Ecto neural progenitor cell (in vitro differentiated cells): ENCODE data around the gene CDC42.
"Not testable (repeated sequence)": the region's sequence is repeated elsewhere in the genome, so short reads cannot be mapped to it uniquely, and the experiment has no call there.

ENCODE experiments used
- DNase-seq: peaks from one replicate; pipeline ENCODE4 v3.0.0-alpha.2; 2018; ENCODE audit warnings: low spot score

Gene CDC42

DNA sequence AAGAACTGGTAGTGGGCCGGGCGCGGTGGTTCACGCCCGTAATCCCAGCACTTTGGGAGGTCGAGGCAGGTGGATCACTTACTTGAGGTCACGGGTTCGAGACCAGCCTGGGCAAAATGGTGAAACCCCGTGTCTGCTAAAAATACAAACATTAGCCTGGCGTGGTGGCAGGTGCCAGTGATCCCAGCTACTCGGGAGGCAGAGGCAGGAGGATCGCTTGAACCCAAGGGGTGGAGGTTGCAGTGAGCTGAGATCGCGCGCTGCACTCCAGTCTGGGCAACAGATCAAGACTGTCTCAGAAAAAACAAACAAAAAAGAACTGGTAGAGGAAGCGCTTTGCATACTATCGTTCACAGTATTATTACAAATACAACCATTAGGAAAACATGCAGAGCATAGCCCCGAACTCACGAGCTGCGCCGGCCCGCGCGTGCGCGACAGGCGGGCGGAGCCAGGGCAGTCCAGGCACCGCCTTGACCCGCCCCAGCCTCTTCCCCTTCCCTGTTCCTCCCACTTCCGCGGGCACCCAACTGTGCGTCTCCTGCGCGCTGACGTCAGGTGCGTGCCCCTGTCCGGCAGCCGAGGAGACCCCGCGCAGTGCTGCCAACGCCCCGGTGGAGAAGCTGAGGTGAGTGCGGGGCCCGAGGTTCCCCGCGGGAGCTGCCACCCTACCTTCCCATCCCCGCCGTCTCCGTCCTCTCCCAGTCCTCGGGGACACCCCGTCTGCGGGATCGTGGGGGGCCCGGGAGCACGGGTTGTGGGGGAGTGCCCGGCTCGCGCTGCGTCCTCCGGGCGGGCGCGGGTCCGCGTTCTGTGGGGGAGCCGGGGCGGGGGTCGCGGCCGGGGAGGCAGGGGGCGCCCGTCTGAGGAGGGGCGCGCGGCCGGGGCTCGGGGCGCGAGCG, at the start of gene CDC42:
CDC42 (plus strand) TSS at position 595 of the 902 bp plus-strand sequence. CDS start 25,770 bp downstream, outside the sequence.
- peak; percentile 95 for DNase-seq

DNA sequence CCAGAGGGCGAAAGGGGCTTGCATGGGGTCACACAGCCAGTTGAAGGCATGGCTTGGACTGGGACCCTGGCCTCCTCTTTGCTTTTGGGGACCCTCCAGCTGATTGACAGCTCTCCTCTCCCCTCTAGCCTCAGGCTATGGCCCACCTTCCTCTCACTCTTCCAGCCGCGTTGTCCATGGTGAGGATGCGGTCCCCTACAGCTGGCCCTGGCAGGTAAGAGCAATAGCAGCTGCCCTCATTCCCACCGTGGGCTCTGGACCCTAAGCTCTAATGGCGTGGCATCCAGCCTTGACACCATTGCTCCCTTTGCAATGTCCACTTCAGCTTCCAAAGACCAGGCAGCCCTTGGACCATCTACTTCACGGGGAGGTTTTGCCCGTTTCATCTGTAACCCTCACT, 49.6 kb upstream of the CDC42 start:
- not testable (repeated sequence) for DNase-seq

DNA sequence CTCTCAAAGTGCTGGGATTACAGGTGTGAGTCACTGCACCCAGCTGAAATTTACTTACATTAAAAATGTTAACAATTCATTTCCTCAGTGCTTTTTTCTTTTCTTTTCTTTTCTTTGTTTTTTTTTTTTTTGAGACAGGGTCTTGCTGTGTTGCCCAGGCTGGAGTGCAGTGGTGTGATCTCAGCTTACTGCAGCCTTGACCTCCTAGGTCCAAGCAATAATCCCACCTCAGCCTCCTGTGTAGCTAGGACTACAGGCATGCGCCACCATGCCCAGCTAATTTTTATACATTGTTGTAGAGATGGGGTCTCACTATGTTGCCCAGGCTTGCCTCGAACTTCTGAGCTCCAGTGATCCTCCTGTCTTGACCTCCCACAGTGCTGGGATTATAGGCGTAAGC, 48.5 kb upstream of the CDC42 start:
- not testable (repeated sequence) for DNase-seq

DNA sequence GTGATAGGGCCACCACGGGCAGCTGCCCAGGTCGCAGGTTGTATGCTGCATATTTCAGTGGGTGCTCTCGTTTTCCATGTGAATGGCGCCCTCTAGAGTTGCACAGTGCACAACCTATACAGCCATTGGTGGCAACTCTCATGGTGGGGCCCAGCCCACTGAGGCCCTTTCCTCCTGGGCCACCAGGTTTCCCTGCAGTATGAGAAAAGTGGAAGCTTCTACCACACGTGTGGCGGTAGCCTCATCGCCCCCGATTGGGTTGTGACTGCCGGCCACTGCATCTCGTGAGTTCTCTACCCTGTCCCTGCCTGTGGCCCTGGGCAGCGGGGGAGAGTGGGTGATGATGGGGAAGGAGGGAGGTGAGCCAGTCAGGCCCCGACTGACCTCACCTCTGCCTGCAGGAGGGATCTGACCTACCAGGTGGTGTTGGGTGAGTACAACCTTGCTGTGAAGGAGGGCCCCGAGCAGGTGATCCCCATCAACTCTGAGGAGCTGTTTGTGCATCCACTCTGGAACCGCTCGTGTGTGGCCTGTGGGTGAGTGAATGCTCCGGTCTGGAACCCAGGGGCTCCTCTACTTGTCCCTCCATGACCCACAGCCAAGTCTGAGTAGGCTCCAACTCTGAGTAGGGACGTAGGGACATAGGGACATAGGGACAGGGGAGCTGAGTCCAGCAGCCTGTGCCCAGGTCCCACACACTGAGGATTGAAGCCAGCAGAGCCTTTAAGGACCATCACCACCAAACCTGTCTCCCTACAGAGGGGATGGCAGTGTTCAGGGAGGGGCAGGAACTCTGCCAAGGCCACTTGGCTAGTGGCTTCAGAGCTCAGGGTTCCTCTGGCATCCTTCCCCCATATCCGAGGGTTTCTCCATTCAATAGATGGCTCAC, 47.0 kb upstream of the CDC42 start:
- peak; percentile 48 for DNase-seq

DNA sequence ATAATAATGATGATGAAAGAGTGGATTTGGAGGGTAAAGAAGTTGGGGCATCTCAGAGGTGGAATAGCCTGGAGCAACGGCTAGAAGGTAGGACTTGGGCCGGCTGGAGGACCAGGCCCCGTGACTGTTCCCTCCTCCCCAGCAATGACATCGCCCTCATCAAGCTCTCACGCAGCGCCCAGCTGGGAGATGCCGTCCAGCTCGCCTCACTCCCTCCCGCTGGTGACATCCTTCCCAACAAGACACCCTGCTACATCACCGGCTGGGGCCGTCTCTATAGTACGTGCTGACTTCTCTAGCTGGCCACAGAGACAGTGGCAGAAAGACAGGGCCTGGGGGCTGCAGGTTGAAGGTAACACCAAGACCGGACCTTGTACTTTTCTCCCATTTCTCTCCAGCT, 45.8 kb upstream of the CDC42 start:
- not testable (repeated sequence) for DNase-seq

DNA sequence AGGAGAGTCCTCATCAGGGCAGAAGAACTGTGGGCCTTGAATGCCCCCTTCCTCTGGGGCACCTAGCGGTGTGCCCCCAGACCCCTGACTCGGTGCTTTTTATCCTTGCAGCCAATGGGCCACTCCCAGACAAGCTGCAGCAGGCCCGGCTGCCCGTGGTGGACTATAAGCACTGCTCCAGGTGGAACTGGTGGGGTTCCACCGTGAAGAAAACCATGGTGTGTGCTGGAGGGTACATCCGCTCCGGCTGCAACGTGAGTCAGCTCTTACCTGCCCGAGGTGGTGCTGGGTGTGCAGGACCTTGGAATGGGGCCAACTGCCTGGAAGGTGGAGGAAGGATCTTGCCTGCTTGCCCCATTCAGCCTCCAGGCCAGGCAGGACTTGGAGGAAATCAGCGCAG, 45.2 kb upstream of the CDC42 start:
- not testable (repeated sequence) for DNase-seq

DNA sequence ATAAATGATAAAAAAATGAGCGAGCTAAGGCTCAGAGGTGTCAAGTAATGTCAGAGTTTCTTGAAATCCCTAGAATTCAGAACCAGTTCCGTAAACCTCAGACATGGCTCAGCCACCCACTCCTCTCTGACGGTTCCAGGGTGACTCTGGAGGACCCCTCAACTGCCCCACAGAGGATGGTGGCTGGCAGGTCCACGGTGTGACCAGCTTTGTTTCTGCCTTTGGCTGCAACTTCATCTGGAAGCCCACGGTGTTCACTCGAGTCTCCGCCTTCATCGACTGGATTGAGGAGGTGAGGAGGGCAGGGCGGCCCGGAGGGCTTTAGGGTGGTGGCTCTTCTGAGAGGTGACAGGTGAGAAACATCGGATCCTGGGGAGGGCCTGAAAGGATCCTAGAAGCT, 42.9 kb upstream of the CDC42 start:
- not testable (repeated sequence) for DNase-seq

DNA sequence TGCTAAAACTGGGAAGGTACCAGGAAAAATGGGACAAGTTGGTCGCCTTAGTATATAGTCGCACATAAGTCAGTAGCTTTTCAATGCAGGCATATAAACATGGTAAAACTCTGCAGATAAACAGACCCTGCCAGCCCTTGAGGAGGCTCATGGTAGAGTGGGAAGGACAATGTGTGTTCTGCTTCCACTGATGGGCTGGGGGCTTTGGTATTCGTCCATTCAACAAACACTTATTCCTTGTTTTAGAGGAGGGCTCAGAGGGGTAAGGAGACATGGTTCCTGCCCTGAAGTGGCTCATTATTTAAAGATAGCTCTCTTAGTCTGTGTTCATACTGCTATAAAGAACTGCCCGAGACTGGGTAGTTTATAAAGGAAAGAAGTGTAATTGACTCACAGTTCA, 39.8 kb upstream of the CDC42 start:
- not testable (repeated sequence) for DNase-seq

DNA sequence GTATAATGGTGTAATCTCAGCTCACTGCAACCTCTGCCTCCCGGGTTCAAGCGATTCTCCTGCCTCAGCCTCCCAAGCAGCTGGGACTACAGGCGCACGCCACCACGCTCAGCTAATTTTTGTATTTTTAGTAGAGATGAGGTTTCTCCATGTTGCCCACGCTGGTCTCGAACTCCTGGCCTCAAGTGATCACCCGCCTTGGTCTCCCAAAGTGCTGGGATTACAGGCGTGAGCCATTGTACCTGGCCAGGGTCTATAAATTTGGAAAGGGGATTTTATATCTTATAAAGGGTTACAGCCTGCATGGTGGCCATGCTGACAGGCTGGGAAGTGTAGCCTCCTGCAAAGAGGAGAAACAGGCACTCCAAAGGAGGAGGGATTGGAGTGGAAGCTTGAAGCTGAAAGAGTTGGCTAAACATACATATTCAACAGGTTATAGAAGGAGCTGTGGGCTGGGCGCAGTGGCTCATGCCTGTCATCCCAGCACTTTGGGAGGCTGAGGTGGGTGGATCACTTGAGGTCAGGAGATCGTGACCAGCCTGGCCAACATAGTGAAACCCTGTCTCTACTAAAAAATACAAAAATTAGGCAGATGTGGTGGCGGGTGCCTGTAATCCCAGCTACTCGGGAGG, 37.8 kb upstream of the CDC42 start:
- DNase-seq: not testable (repeated sequence)

DNA sequence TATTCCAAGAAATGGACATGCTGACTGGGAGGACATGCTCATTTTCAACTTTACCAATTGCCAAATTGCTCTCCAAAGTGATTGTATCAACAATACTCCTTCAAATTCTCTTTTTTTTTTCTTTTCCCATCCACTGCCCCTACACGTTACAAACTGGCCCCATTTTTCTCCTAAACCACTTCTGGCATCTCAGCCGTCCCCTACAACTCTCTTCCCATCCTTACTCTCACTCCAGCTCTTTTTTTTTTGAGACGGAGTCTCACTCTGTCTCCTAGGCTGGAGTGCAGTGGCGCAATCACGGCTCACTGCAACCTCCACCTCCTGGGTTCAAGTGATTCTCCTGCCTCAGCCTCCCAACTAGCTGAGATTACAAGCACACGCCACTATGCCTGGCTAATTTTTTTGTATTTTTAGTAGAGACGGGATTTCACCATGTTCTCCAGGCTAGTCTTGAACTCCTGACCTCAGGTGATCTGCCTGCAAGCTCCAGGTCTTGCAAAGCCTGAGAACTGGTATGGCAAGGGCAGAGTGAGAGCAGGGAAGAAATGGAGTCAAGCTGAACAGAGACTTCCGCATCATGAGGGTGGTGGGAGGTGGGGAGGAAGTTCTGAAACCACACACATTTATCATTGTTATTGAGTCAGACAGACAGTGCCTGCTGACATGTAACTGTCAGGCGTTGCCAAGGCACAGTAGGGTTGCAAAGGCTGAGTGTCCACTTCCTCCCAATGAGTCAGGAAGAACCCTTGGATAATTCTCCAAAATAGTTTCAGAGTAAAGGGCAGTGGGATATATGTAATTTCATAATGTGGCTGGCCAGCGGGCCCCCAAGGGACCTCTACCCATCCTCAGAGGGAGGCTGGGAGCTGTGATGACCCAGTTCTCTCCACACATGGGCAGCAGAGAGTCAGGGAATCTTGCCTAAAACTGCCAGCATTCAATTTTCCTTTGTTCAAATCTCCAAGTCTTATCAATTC, 33.6 kb upstream of the CDC42 start:
- no peak for DNase-seq

DNA sequence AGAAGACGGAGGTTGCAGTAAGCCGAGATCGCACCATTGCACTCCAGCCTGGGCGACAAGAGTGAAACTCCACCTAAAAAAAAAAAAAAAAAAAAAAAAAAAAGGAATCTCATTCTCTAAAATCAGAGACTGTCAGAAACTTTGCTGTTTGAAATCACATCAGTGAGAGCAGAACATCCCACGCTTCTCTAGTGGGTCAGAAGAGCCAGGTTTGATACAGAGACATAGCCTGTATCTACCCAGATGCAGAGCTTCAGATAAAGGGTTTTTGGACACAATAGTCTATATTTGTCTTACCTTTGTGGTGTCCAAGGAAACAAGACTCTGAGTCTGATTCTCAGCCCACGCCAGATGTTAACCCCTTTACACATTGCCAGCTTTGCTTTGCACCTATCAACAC, 31.4 kb upstream of the CDC42 start:
- DNase-seq: no peak

DNA sequence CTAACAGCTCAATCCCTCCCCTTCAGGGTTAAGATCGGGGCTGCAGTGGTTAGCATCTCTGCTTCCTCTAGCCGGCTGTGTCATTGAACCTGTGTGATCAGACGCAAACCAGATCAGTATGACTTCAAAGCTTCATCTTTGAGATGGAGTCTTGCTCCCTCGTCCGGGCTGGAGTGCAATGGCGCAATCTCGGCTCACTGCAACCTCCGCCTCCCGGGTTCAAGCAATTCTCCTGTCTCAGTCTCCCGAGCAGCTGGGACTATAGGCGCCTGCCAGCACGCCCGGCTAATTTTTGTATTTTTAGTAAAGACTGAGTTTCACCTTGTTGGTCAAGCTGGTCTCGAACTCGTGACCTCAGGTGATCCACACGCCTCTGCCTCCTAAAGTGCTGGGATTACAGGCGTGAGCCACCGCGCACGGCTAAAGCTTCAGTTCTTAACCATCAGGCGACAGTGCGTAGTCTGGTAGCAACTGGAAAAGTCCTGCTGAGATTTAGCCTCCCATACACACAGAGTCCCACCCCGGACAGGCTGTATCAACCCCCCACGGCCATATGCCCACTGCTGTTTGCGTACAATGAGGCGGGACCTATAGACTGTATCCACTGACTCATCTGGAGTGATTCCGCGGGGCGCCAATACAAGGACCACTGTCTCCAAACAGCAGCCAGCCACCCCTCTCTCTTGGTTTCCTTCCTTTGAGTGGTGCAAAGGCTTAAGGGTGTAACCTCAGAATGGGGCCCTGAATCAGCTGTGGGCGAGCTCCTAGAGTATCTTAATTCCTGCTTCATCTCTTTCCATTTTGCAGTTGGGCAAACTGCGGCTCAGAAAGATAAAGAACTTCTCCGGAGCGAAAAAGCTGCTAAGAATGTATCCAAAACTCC, 27.8 kb upstream of the CDC42 start:
- DNase-seq: peak; percentile 72

DNA sequence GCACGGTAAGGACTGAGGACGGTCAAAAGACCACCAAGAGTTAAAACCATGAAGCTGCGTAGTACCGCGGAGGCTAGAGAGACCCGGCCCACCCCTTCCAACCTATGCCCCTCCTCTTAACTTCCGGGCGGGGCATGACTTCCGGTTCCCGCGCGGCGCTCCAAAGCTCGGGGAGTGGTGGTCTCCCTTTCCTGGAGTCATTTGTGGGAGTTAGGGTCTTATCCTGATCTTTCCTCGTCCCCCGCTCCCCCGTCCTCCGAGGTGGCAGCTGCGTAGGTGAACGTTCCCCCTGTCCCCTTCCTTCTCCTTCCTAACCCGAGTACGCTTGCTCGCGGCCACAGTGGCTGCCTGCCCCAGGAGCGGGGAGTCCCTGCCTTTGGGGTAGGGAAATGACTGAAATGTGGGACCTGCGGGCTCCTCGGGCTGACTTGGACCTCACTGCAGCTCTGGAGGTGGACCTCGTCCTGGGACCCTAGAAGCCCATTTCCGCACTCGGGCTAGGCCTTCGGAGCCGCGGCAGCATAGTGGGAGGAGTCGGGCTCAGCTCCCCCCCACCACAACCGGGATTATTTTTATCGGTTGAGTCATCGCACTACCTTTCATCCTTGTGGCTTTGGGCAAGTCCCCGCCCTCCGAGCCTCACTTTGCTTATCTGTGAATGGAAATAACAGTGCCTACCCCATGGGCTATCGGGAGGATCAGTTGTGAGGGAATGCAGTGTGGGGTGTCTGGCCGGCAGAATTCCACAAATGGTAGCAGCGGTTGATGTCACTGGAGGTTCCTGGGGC, 26.9 kb upstream of the CDC42 start:
- DNase-seq: peak; percentile 88

DNA sequence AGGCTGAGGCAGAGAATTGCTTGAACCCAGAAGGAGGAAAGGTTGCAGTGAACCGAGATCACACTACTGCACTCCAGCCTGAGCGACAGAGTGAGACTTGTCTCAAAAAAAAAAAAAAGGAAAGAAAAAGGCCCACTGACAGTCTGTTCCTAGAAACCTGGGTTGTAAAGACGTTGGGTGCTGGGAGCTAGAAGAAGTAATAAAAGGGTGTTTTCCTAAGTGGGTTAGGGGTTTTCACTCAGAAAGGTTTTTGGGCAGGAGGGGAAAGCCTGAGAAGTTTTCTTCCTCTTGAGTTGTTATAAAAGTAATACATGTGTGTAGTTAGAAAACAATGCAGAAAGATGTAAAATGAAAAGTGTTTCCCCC, 25.6 kb upstream of the CDC42 start:
- DNase-seq: no peak

DNA sequence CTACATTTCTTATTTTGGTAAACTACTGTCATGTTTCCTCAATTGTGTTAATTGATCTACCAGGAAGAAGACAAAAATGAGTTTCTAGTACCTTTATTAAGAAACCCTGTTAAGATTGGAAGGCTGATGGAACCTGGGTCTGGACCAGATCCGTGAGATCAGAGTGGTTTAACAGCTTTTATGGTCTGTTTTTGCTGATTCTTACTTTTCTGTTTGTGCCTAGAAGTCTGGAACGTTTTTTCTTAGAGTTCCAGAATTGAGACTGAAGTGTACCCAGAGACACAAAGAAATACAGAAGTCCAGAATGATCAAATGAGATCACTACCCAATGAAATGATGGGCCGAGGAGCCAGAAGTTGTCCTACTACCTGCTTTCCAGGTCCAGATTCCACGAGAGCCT, 22.5 kb upstream of the CDC42 start:
- no peak for DNase-seq

DNA sequence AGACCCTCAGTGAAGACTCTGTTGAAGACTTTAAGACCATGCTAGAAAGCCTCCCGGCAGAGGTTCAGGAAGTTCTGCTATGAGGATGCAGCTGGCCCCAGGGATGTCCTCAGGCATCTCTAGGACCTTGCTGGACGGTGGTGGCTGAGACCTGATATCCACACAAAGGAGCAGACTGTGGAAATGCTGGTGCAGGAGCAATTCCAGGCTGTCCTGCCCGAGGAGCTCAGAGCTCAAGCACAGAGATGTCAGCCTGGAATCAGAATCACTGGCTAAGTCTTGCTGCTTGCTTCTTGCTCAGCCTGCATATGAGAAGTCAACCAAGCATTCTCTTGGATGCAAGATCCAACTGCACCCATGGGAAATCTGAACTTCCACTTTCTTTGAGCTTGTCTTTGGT, 22.0 kb upstream of the CDC42 start:
- no peak for DNase-seq

DNA sequence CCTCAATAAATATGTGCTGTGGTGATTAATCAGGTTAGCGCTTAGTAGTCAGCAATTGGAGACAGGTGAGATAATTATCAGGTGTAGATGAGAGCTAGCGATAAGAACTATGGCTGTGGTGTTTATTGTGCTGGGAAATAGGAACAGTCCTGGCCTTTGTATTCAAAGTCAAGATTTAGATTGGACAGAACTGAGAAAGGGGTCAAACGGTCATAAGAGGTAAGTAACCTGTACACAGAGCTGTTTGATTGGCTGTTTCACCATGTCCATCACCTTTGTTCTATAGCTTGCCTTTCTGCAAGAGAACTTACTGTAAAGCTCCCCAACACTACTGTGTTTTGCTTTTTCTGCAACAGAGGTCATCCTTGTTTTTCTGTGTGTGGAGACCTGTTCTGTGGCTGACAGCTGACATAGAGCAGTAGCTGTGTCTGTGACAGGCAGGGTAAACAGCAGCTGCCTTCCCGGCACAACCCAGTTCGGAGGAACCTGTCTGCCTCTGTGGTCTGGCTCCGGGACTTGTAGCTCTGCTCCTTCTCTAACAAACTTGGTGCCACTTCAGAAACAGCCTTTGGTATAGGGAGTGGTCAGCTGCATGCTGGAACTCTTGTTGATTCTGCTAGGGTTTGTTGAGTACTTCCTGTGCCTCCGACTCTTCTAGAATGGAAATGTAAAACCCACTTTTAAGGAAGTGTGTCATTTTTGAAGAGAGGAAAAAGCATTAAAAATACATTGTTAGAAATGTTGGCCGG, 21.1 kb upstream of the CDC42 start:
- no peak for DNase-seq

DNA sequence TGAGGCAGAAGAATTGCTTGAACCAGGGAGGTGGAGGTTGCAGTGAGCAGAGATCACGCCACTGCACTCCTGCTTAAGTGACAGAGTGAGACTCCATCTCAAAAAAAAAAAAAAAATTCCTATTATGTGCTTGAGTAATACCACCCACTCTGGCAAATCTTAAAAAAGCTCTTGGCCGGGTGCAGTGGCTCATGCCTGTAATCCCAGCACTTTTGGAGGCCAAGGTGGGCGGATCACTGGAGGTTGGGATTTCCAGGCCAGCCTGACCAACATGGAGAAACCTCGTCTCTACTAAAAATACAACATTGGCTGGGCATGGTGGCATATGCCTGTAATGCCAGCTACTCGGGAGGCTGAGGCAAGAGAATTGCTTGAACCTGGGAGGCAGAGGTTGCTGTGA, 17.7 kb upstream of the CDC42 start:
- DNase-seq: not testable (repeated sequence)

DNA sequence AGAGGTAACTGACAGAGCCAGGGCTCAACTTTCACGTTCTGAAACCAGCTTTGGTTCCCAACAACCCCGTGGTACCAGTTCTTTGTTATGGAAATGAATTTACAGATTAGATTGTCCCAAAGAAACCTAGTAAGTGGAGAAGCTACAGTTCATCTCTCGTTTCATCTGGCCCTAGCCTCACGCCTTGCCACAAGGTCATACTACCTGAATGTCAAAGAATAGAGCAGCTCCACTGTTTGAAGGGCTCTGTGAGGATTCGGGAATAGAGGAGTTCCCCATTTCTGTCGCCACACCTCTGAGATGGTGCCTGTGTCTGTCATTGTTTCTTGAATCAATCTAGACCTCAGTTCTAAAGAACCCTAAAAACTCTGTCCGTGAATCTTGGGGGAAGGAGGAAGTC, 15.0 kb upstream of the CDC42 start:
- no peak for DNase-seq
